T follicular helper cell (primary cell): Measurements from ENCODE around the gene C5orf34.
"Not testable (repeated sequence)": the region's sequence is repeated elsewhere in the genome, so short reads cannot be mapped to it uniquely, and the experiment has no call there.

Source experiments
- DNase-seq: peaks from one replicate; pipeline ENCODE4 v3.0.0-alpha.2; 2020; ENCODE audit warnings: low read depth

The C5orf34 gene

GRCh38 chr5:43515678-43516048, 715 bp upstream of the C5orf34 start:
- DNase-seq: no peak

- no peak for DNase-seq
Measured at GRCh38 chr5:43514471-43514815, 505 bp downstream of the C5orf34 start.

DNA sequence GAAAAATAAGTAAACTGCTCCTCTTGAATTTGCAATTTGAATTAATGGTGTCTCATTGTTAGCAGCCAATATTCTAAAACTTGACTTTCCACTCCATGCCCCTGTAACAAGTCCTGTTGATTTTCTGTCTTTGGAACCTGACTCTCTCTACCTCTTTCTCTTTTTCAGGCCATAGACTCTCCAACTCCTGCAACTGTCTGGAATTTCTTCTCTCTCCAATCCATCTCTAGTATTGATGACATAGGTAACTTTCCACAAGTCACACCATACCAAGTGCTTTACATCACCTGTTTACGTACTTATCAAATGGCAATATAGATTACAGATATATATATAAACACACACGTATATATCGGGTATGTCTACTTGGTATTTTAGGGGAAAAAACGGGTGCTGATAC, 923 bp downstream of the C5orf34 start:
- DNase-seq: no peak

GRCh38 chr5:43511062-43511461, 3.9 kb downstream of the C5orf34 start:
- not testable (repeated sequence) for DNase-seq

DNA sequence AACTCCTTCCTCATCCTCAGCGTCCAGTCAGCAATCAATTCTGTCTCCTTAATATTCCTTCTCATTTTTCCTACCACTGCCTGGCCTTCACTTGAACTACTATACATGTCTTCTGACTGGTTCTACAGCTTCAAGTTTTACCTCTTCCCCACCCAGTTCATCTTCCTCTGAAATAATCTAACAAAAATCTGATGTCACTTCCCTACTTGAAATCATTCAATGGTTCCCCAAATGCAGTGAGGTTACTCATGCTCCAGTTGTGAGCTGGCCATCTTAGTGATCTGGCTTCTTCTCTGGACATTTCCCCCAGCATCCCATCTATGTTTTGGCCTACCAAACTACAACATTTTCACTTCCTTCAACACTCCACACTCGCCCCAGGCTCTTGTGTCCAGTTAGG, 16.4 kb downstream of the C5orf34 start:
- no peak for DNase-seq

- no peak for DNase-seq
Measured at GRCh38 chr5:43497311-43498104, 17.4 kb downstream of the C5orf34 start.

DNA sequence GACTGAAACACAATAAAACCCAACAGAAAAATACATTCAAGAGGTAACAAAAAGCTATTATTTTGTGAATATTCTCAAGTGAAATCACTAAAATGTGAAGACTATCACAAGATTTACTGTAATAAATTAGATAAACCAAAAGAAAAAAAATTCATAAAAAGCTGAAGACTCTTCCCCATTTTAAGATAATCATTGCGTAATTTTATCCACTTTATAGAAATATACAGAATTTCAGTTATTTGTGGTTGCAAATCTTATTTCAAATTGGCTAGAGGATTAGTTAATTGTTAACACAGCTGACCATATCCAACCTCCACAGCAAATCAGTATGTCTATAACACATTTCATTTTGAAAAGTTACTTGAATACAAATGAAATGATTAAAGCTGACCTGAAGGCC, 23.6 kb downstream of the C5orf34 start:
- no peak for DNase-seq

- no peak for DNase-seq
Measured at GRCh38 chr5:43486353-43486752, 28.6 kb downstream of the C5orf34 start.

DNA sequence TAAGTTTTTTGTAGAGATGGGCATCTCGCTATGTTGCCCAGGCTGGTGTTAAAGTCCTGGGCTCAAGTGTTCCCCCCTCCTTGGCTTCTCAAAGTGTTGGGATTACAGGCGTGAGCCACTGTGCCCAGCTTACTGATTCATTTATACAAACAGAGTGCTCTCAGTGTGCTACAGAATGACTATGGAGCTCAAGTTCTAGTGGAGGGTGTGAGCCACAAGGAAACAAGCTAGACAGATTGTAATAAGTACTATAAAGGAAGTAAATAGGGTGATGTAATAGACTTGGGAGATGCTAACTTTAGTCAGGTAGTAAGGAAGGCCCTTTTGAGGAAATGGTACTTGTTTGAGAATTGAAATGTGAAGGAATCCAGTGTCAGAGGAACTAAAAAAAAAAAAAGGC, 29.5 kb downstream of the C5orf34 start:
- DNase-seq: no peak

- peak; percentile 69 for DNase-seq
Measured at GRCh38 chr5:43484106-43484849, 30.7 kb downstream of the C5orf34 start.

DNA sequence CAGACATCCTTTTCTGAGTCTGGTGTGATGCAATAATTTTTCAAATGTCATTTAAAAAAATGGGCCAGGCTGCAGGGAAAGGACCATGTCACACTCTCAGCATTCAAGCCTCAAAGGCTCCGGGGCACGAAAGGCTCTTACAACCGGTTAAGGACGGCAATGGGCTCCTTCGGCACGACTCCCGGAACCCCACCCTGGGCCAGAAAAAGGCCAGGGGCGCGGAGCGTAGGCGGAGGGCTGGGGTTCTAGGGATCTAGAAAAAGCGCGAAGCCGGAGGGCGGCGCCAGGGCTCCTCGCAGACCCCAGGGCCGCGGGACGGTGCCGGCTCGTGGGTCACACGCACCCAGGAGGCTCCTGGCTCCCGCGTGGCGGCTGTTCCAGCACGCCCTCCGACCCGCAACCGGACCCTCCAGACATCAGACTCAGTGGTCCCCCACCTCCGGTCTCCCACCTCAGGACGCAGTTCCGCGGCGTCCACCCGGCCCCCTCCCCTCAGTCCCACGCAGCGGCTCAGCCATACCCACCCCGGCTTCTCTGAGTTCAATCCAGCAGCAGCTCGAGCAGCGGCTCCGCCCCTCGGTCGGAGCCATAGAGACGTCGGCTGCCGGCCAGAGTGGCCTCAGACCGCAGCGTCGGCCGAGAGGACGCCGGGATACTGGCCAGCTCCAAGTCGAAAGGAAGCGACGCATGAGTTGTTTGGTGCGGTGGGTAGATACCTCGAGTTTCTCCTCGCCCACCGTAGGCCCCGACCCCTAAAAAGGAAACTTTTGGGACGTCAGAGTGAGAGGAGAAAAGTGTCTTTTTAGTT, 31.4 kb downstream of the C5orf34 start, which contains the start of gene TMEM267:
Gene TMEM267 (minus strand): TSS at position 568 of the 808 bp plus-strand sequence. CDS start 29,896 bp downstream, outside the sequence.
- peak; percentile 65 for DNase-seq

GRCh38 chr5:43482490-43483297, 32.3 kb downstream of the C5orf34 start:
- no peak for DNase-seq

GRCh38 chr5:43469671-43470391, 45.1 kb downstream of the C5orf34 start:
- no peak for DNase-seq

DNA sequence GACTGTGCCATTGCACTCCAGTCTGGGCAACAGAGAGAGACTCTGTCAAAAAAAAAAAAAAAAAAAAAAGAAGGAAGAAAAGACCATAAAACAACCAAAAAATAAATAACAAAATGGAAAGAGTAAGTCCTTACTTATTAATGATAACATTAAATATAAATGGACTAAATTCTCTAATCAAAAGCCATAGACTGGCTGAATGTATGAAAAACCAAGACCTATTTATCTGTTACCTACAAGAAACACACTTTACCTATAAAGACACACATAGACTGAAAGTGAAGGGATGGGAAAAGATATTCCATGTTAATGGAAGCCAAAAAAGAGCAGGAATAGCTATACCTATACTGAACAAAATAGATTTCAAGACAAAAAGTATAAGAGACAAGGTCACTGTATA, 47.8 kb downstream of the C5orf34 start:
- no peak for DNase-seq

GRCh38 chr5:43465455-43465854, 49.5 kb downstream of the C5orf34 start:
- DNase-seq: not testable (repeated sequence)

- DNase-seq: no peak
Measured at GRCh38 chr5:43461066-43461465, 53.9 kb downstream of the C5orf34 start.

DNA sequence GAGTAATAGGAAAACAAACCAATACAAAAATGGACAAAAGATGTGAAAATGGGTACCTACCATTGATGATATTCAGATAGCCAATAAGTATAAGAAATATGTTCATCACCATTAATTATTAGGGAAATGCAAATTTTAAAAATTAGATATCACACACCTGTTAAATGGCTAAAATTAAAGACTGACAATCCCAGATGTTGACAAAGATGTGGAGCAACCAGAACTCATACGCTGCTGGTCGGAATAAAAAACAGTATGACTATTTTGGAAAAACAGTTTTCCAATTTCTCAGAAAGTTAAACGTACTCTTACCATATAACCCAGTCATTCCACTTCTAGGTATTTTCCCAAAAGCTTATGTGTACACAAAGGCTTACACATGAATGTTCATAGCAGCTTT, 58.4 kb downstream of the C5orf34 start:
- no peak for DNase-seq

GRCh38 chr5:43441575-43441974, 73.4 kb downstream of the C5orf34 start:
- DNase-seq: not testable (repeated sequence)

GRCh38 chr5:43437062-43437660, 77.8 kb downstream of the C5orf34 start:
- DNase-seq: no peak
